WTC11 (cell line): Measurements from ENCODE around the gene FOXA3. TPM values are rescaled to one million over a fixed set of nuclear protein-coding genes. Genes with fewer than 3 reads are reported as not detected.

Experiments used
- ATAC-seq: fragments of 200-7000 bp; cut with Tn5 transposase; 2 replicates; pipeline ENCODE4 v1.10.0; 2021; ENCODE audit warnings: mild to moderate bottlenecking, moderate library complexity
- CTCF ChIA-PET: fragments of 300-600 bp; sonication (Branson Sonifier 250); formaldehyde crosslinking; loops from one replicate; lab custom pipeline; 2021; ENCODE audit warnings: antibody characterized with exemption; lab: Charles Lee
- POLR2A ChIA-PET: fragments of 350-600 bp; sonication (Branson Sonifier 250); formaldehyde crosslinking; loops from one replicate; lab custom pipeline; 2021; ENCODE audit warnings: antibody characterized with exemption; lab: Charles Lee
- DNase-seq: peaks from one replicate; pipeline ENCODE4 v3.0.0; 2021; ENCODE audit warnings: low spot score
- H3K27ac Mint-ChIP-seq: 2 replicates; pipeline ENCODE4 v1.8.0; 2021; ENCODE audit warnings: mixed read lengths
- H3K27me3 Mint-ChIP-seq: 2 replicates; pipeline ENCODE4 v1.8.0; 2021; ENCODE audit warnings: low read depth, mild to moderate bottlenecking, moderate library complexity, mixed read lengths
- H3K36me3 Mint-ChIP-seq: 2 replicates; pipeline ENCODE4 v1.8.0; 2021; ENCODE audit warnings: mixed read lengths
- H3K4me1 Mint-ChIP-seq: 2 replicates; pipeline ENCODE4 v1.8.0; 2022; ENCODE audit warnings: mixed read lengths
- H3K4me3 Mint-ChIP-seq: 2 replicates; pipeline ENCODE4 v1.8.0; 2021; ENCODE audit warnings: mild to moderate bottlenecking, moderate library complexity, mixed read lengths
- H3K9me3 Mint-ChIP-seq: 2 replicates; pipeline ENCODE4 v1.8.0; 2021; ENCODE audit warnings: mixed read lengths
- CBFB ChIP-seq: sonication (generic); formaldehyde crosslinking; IDR thresholded peaks from 2 replicates; pipeline ENCODE4 v1.8.1; 2022; ENCODE audit warnings: mild to moderate bottlenecking, low read depth, missing genetic modification reagents
- E2F4 ChIP-seq: sonication (generic); formaldehyde crosslinking; IDR thresholded peaks from 2 replicates; pipeline ENCODE4 v1.8.1; 2022; ENCODE audit warnings: low read depth, mild to moderate bottlenecking, moderate library complexity, missing genetic modification reagents, borderline replicate concordance
- FOXJ3 ChIP-seq: sonication (generic); formaldehyde crosslinking; IDR thresholded peaks from 2 replicates; pipeline ENCODE4 v1.9.0; 2021; ENCODE audit warnings: missing genetic modification reagents, mild to moderate bottlenecking, borderline replicate concordance
- JAZF1 ChIP-seq: fragments of 250-450 bp; sonication (Bioruptor Pico); IDR thresholded peaks from 2 replicates; pipeline ENCODE4 v1.9.0; 2021; ENCODE audit warnings: moderate library complexity, mild to moderate bottlenecking, inconsistent platforms
- JUN ChIP-seq: sonication (generic); formaldehyde crosslinking; IDR thresholded peaks from 2 replicates; pipeline ENCODE4 v1.8.0; 2023; ENCODE audit warnings: mild to moderate bottlenecking, missing genetic modification reagents
- MXD4 ChIP-seq: fragments of 250-450 bp; sonication (Bioruptor Pico); IDR thresholded peaks from 2 replicates; pipeline ENCODE4 v1.8.0; 2021; ENCODE audit warnings: mild to moderate bottlenecking, moderate library complexity, borderline replicate concordance
- NFATC4 ChIP-seq: fragments of 250-450 bp; sonication (Bioruptor Pico); IDR thresholded peaks from 2 replicates; pipeline ENCODE4 v1.9.0; 2021; ENCODE audit warnings: mild to moderate bottlenecking
- NR1H2 ChIP-seq: sonication (generic); formaldehyde crosslinking; IDR thresholded peaks from 2 replicates; pipeline ENCODE4 v1.9.0; 2021; ENCODE audit warnings: mild to moderate bottlenecking, moderate library complexity, missing genetic modification reagents
- NR2C2 ChIP-seq: sonication (generic); formaldehyde crosslinking; IDR thresholded peaks from 2 replicates; pipeline ENCODE4 v1.8.0; 2022; ENCODE audit warnings: mild to moderate bottlenecking, missing genetic modification reagents
- STAT6 ChIP-seq: sonication (generic); formaldehyde crosslinking; conservative IDR thresholded peaks from 2 replicates; pipeline ENCODE4 v1.8.1; 2023; ENCODE audit warnings: mild to moderate bottlenecking, low read depth, missing genetic modification reagents, moderate library complexity
- TEAD1 ChIP-seq: sonication (generic); formaldehyde crosslinking; IDR thresholded peaks from 2 replicates; pipeline ENCODE4 v1.8.0; 2022; ENCODE audit warnings: mild to moderate bottlenecking, missing genetic modification reagents
- ZNF281 ChIP-seq: sonication (generic); formaldehyde crosslinking; IDR thresholded peaks from 2 replicates; pipeline ENCODE4 v1.8.0; 2023; ENCODE audit warnings: mild to moderate bottlenecking, missing genetic modification reagents
- ZNF416 ChIP-seq: fragments of 250-450 bp; sonication (Bioruptor Pico); IDR thresholded peaks from 2 replicates; pipeline ENCODE4 v1.9.0; 2021; ENCODE audit warnings: mild to moderate bottlenecking, inconsistent platforms
- ZNF512 ChIP-seq: sonication (generic); formaldehyde crosslinking; IDR thresholded peaks from 2 replicates; pipeline ENCODE4 v1.8.1; 2022; ENCODE audit warnings: missing genetic modification reagents, borderline replicate concordance
- ZNF671 ChIP-seq: fragments of 250-450 bp; sonication (Bioruptor Pico); IDR thresholded peaks from 2 replicates; pipeline ENCODE4 v1.8.0; 2021; ENCODE audit warnings: mild to moderate bottlenecking
- ZSCAN18 ChIP-seq: fragments of 250-450 bp; sonication (Bioruptor Pico); IDR thresholded peaks from 2 replicates; pipeline ENCODE4 v2.1.2; 2022; ENCODE audit warnings: mild to moderate bottlenecking, moderate library complexity
- total RNA-seq: library from RNA; stranded (reverse); gene quantifications from 3 replicates; pipeline ENCODE4 v1.2.3, GENCODE V29; 2021
- TF ChIP-seq, protein P1 (sequence below): sonication (generic); formaldehyde crosslinking; IDR thresholded peaks from 2 replicates; pipeline ENCODE4 v1.8.1; 2023; ENCODE audit warnings: mild to moderate bottlenecking, moderate library complexity, missing genetic modification reagents
- TF ChIP-seq, protein P2 (sequence below): sonication (generic); formaldehyde crosslinking; IDR thresholded peaks from 2 replicates; pipeline ENCODE4 v1.8.1; 2023; ENCODE audit warnings: mild to moderate bottlenecking, missing genetic modification reagents
- TF ChIP-seq, protein P3 (sequence below): fragments of 250-450 bp; sonication (Bioruptor Pico); IDR thresholded peaks from 2 replicates; pipeline ENCODE4 v1.9.0; 2021; ENCODE audit warnings: mild to moderate bottlenecking

The FOXA3 gene
- total RNA-seq, 1 experiment from 2014 or later, result 20.7 TPM

- Mint-ChIP-seq H3K4me1 (peaks cover 25% of the 10 kb centered on the region), H3K4me3 (no peak overlapping the region)
Observed at GRCh38 chr19:45821570-45821969, 42.6 kb upstream of the FOXA3 start.

More at GRCh38 chr19:45821570-45821969, 42.6 kb upstream of the FOXA3 start:
- TF ChIP-seq MXD4 (CRISPR knock-in tag), result no peak
- no peak for TF ChIP-seq CBFB (CRISPR knock-in tag)
- no peak for TF ChIP-seq NFATC4 (CRISPR knock-in tag)
- TF ChIP-seq ZSCAN18 (CRISPR knock-in tag), result no peak
- TF ChIP-seq JAZF1 (CRISPR knock-in tag), result no peak
- no peak for TF ChIP-seq NR2C2 (CRISPR knock-in tag)
- TF ChIP-seq, protein P1, sequence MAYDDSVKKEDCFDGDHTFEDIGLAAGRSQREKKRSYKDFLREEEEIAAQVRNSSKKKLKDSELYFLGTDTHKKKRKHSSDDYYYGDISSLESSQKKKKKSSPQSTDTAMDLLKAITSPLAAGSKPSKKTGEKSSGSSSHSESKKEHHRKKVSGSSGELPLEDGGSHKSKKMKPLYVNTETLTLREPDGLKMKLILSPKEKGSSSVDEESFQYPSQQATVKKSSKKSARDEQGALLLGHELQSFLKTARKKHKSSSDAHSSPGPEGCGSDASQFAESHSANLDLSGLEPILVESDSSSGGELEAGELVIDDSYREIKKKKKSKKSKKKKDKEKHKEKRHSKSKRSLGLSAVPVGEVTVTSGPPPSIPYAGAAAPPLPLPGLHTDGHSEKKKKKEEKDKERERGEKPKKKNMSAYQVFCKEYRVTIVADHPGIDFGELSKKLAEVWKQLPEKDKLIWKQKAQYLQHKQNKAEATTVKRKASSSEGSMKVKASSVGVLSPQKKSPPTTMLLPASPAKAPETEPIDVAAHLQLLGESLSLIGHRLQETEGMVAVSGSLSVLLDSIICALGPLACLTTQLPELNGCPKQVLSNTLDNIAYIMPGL (CRISPR knock-in tag), result no peak
- TF ChIP-seq STAT6 (CRISPR knock-in tag), result no peak
- TF ChIP-seq JUN, result no peak
- TF ChIP-seq TEAD1 (CRISPR knock-in tag), result no peak
- TF ChIP-seq E2F4 (CRISPR knock-in tag), result no peak
- TF ChIP-seq ZNF281, result no peak
- TF ChIP-seq, protein P2, sequence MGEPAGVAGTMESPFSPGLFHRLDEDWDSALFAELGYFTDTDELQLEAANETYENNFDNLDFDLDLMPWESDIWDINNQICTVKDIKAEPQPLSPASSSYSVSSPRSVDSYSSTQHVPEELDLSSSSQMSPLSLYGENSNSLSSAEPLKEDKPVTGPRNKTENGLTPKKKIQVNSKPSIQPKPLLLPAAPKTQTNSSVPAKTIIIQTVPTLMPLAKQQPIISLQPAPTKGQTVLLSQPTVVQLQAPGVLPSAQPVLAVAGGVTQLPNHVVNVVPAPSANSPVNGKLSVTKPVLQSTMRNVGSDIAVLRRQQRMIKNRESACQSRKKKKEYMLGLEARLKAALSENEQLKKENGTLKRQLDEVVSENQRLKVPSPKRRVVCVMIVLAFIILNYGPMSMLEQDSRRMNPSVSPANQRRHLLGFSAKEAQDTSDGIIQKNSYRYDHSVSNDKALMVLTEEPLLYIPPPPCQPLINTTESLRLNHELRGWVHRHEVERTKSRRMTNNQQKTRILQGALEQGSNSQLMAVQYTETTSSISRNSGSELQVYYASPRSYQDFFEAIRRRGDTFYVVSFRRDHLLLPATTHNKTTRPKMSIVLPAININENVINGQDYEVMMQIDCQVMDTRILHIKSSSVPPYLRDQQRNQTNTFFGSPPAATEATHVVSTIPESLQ (CRISPR knock-in tag), result no peak
- TF ChIP-seq, protein P3, sequence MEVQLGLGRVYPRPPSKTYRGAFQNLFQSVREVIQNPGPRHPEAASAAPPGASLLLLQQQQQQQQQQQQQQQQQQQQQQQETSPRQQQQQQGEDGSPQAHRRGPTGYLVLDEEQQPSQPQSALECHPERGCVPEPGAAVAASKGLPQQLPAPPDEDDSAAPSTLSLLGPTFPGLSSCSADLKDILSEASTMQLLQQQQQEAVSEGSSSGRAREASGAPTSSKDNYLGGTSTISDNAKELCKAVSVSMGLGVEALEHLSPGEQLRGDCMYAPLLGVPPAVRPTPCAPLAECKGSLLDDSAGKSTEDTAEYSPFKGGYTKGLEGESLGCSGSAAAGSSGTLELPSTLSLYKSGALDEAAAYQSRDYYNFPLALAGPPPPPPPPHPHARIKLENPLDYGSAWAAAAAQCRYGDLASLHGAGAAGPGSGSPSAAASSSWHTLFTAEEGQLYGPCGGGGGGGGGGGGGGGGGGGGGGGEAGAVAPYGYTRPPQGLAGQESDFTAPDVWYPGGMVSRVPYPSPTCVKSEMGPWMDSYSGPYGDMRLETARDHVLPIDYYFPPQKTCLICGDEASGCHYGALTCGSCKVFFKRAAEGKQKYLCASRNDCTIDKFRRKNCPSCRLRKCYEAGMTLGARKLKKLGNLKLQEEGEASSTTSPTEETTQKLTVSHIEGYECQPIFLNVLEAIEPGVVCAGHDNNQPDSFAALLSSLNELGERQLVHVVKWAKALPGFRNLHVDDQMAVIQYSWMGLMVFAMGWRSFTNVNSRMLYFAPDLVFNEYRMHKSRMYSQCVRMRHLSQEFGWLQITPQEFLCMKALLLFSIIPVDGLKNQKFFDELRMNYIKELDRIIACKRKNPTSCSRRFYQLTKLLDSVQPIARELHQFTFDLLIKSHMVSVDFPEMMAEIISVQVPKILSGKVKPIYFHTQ (CRISPR knock-in tag), result no peak
- no peak for TF ChIP-seq ZNF416 (CRISPR knock-in tag)
- no peak for TF ChIP-seq NR1H2
- no peak for TF ChIP-seq ZNF512 (CRISPR knock-in tag)
- TF ChIP-seq FOXJ3 (CRISPR knock-in tag), result no peak
- no peak for TF ChIP-seq ZNF671 (CRISPR knock-in tag)
- TF ChIP-seq, all 79 proteins: peak for 0
- ATAC-seq (no peak), DNase-seq (no peak)
- Mint-ChIP-seq H3K27me3 (no peaks in the 10 kb centered on the region), H3K27ac (peak overlapping the region; percentile 28; the same call in 1 of the 2 replicates), H3K36me3 (peaks cover 45% of the 10 kb centered on the region), H3K9me3 (no peaks in the 10 kb centered on the region)
- POLR2A ChIA-PET, result no interaction called here
- CTCF ChIA-PET, result interaction anchor here (1.3 kb wide), 1 partner anchor 43 kb away, joined by 4 read pairs; the partner anchor contains the start of gene FOXA3
